ENCODE results near the gene SPC25.

Gene SPC25

GRCh38 chr2:168831662-168832061, 58.6 kb downstream of the SPC25 start:
- no peak for DNase-seq

GRCh38 chr2:168830958-168831357, 59.3 kb downstream of the SPC25 start:
- no peak for DNase-seq

- no peak for DNase-seq
These were observed 65.1 kb downstream of the SPC25 start for GRCh38 chr2:168825126-168825525.

- no peak for DNase-seq
These were observed 68.2 kb downstream of the SPC25 start for GRCh38 chr2:168821992-168822391.

GRCh38 chr2:168821577-168821976, 68.7 kb downstream of the SPC25 start:
- DNase-seq = no peak
